ENCODE measurements around the gene LAG3. TPM values are rescaled to one million over a fixed set of nuclear protein-coding genes. Genes with fewer than 3 reads are reported as not detected.

Gene LAG3
- polyA plus RNA-seq, 2 of the 4 experiments (the other 2 are of a cell fraction) = 0.66 to 1.7 TPM

- TF ChIP-seq, protein P1, sequence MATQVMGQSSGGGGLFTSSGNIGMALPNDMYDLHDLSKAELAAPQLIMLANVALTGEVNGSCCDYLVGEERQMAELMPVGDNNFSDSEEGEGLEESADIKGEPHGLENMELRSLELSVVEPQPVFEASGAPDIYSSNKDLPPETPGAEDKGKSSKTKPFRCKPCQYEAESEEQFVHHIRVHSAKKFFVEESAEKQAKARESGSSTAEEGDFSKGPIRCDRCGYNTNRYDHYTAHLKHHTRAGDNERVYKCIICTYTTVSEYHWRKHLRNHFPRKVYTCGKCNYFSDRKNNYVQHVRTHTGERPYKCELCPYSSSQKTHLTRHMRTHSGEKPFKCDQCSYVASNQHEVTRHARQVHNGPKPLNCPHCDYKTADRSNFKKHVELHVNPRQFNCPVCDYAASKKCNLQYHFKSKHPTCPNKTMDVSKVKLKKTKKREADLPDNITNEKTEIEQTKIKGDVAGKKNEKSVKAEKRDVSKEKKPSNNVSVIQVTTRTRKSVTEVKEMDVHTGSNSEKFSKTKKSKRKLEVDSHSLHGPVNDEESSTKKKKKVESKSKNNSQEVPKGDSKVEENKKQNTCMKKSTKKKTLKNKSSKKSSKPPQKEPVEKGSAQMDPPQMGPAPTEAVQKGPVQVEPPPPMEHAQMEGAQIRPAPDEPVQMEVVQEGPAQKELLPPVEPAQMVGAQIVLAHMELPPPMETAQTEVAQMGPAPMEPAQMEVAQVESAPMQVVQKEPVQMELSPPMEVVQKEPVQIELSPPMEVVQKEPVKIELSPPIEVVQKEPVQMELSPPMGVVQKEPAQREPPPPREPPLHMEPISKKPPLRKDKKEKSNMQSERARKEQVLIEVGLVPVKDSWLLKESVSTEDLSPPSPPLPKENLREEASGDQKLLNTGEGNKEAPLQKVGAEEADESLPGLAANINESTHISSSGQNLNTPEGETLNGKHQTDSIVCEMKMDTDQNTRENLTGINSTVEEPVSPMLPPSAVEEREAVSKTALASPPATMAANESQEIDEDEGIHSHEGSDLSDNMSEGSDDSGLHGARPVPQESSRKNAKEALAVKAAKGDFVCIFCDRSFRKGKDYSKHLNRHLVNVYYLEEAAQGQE (IDR thresholded peaks at IDR 0.05) = no peak
- no peak for TF ChIP-seq POLR2AphosphoS2 (conservative IDR thresholded peaks at IDR 0.05; ENCODE audit: low read length)
Observed at GRCh38 chr12:6824901-6825381, 52.6 kb downstream of the LAG3 start (continued).

GRCh38 chr12:6825398-6826124 lies 53.2 kb downstream of the LAG3 start:
- TF ChIP-seq NR3C1 (IDR thresholded peaks at IDR 0.05) (no peak), RAD21 (conservative IDR thresholded peaks at IDR 0.05 in 1 of 2, IDR thresholded peaks at IDR 0.05 in 1 of 2) (peak; percentile 91 to 94), E2F6 (IDR thresholded peaks at IDR 0.05; ENCODE audit: borderline replicate concordance, low read depth) (no peak), ESRRA (IDR thresholded peaks at IDR 0.05; ENCODE audit: borderline replicate concordance, low read length) (no peak), SREBF2 (IDR thresholded peaks at IDR 0.05) (no peak), SMC3 (IDR thresholded peaks at IDR 0.05) (peak; percentile 76)
- TF ChIP-seq, protein P2, sequence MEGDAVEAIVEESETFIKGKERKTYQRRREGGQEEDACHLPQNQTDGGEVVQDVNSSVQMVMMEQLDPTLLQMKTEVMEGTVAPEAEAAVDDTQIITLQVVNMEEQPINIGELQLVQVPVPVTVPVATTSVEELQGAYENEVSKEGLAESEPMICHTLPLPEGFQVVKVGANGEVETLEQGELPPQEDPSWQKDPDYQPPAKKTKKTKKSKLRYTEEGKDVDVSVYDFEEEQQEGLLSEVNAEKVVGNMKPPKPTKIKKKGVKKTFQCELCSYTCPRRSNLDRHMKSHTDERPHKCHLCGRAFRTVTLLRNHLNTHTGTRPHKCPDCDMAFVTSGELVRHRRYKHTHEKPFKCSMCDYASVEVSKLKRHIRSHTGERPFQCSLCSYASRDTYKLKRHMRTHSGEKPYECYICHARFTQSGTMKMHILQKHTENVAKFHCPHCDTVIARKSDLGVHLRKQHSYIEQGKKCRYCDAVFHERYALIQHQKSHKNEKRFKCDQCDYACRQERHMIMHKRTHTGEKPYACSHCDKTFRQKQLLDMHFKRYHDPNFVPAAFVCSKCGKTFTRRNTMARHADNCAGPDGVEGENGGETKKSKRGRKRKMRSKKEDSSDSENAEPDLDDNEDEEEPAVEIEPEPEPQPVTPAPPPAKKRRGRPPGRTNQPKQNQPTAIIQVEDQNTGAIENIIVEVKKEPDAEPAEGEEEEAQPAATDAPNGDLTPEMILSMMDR (IDR thresholded peaks at IDR 0.05) = peak; percentile 92
- Histone ChIP-seq H3K4me2 (peak overlapping the region; percentile 69), H3K4me3 (no peak overlapping the region), H3K27ac (peak overlapping the region in 1 of 2 experiments; percentile 39; a peak in 3 of 6 replicates), H3K9me3 (no peaks in the 10 kb centered on the region), H3K4me1 (peaks cover 31% of the 10 kb centered on the region)
- FAIRE-seq = no peak
- peak; percentile 40 to 78 for ATAC-seq
- DNase-seq (ENCODE audit: low read depth in 1 of 2, low spot score in 1 of 2) = peak; percentile 87 to 95
- POLR2A ChIA-PET = interaction anchor here (1.0 to 1.1 kb wide), 2 partner anchors 59 to 72 kb away, joined by 4 to 5 read pairs; partner anchors contain the start of genes MLF2 and PTMS
- CTCF ChIA-PET = interaction anchor here (0.5 to 29.8 kb wide), 58 partner anchors 9 to 588 kb away, joined by 3 to 306 read pairs (median 5); partner anchors contain the start of genes CD4, CDCA3, COPS7A and GNB3
- WGBS (ENCODE audit: missing lambda C conversion rate) = 18% methylated on average over 18 of the region's 19 CpGs

DNA sequence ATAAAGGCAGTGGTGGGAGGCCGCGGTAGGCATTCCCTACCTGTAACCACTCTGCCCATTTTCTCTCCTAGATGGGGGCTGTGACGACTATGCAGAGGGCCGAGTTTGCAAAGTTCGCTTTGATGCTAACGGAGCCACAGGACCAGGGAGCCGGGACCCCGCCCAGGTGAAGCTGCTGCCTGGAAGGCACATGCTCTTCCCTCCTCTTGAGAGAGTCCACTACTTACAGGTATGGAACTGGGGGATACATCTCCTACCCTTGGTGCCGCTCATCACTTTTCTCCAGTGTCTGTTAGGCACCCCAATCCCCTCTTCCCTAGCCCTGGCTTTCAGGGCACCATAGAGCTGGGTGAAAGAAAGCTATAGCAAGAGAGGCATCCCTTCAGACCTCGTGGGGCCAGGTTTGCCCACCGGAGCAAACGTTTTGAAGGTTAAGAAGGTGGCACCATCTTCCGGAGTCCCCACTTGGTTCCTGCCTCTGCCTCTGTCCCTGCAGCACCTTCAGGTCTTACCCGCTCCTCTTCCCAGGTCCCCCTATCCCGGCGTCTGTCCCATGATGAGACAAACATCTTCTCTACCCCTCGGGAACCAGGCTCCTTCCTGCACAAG lies 53.9 kb downstream of the LAG3 start:
- Histone ChIP-seq H3K4me1 (peaks cover 27% of the 10 kb centered on the region), H3K9me3 (no peaks in the 10 kb centered on the region), H3K27ac (no peak overlapping the region), H3K4me3 (no peak overlapping the region), H3K4me2 (no peak overlapping the region)
- TF ChIP-seq USF2 (IDR thresholded peaks at IDR 0.05) (no peak), CEBPB (IDR thresholded peaks at IDR 0.05) (no peak), RNF2 (IDR thresholded peaks at IDR 0.05; ENCODE audit: borderline replicate concordance, low read depth) (no peak), KDM5A (IDR thresholded peaks at IDR 0.05) (no peak), TP53 (CRISPR knock-in tag; IDR thresholded peaks at IDR 0.05) (no peak), NFE2L2 (conservative IDR thresholded peaks at IDR 0.05; ENCODE audit: low read length) (no peak)
- ChIA-PET POLR2A (interaction anchor here (1.1 kb wide), 1 partner anchor 61 kb away, joined by 3 read pairs; the partner anchor contains the start of gene PTMS), CTCF (interaction anchor here (0.6 to 29.8 kb wide), 44 partner anchors 9 to 388 kb away, joined by 3 to 306 read pairs (median 5); partner anchors contain the start of genes CD4, CDCA3, COPS7A and GNB3)
- DNase-seq (ENCODE audit: low read depth in 1 of 2, low spot score in 1 of 2) (no peak), FAIRE-seq (no peak), ATAC-seq (no peak)
- WGBS (ENCODE audit: missing lambda C conversion rate) = 65% methylated on average over 17 of the region's 17 CpGs
